HG03571 (cell line): ENCODE results near the gene PPFIA2.
A peak's percentile ranks its signal among the peaks of the same experiment; 100 is the strongest.

ENCODE experiments used
- ATAC-seq: cut with Tn5 transposase; IDR thresholded peaks from one replicate; pipeline ENCODE4 v1.9.1; 2021; ENCODE audit not compliant: unreplicated experiment

PPFIA2 gene

GRCh38 chr12:81360916-81361315 is 398.2 kb downstream of the PPFIA2 start:
- ATAC-seq = no peak

- no peak for ATAC-seq
Observed at GRCh38 chr12:81359736-81360135, 399.4 kb downstream of the PPFIA2 start.

GRCh38 chr12:81354327-81354932 is 404.7 kb downstream of the PPFIA2 start:
- no peak for ATAC-seq

- ATAC-seq = no peak
Observed at GRCh38 chr12:81350309-81350708, 408.8 kb downstream of the PPFIA2 start.

GRCh38 chr12:81347404-81347803 is 411.7 kb downstream of the PPFIA2 start:
- no peak for ATAC-seq

- ATAC-seq = no peak
Observed at GRCh38 chr12:81340910-81341309, 418.2 kb downstream of the PPFIA2 start.

- no peak for ATAC-seq
Observed at GRCh38 chr12:81339071-81339470, 420.1 kb downstream of the PPFIA2 start.

GRCh38 chr12:81337886-81338285 is 421.3 kb downstream of the PPFIA2 start:
- ATAC-seq = no peak

GRCh38 chr12:81333812-81334211 is 425.3 kb downstream of the PPFIA2 start:
- ATAC-seq = no peak

GRCh38 chr12:81332054-81332453 is 427.1 kb downstream of the PPFIA2 start:
- no peak for ATAC-seq

- ATAC-seq = no peak
Observed at GRCh38 chr12:81330480-81330879, 428.7 kb downstream of the PPFIA2 start.

GRCh38 chr12:81329085-81329484 is 430.1 kb downstream of the PPFIA2 start:
- peak; percentile 66 for ATAC-seq

- ATAC-seq = no peak
Observed at GRCh38 chr12:81327425-81327824, 431.7 kb downstream of the PPFIA2 start.

GRCh38 chr12:81325086-81325485 is 434.1 kb downstream of the PPFIA2 start:
- ATAC-seq = no peak

- ATAC-seq = no peak
Observed at GRCh38 chr12:81314903-81315531, 444.1 kb downstream of the PPFIA2 start.

- no peak for ATAC-seq
Observed at GRCh38 chr12:81303935-81304334, 455.2 kb downstream of the PPFIA2 start.

- ATAC-seq = no peak
Observed at GRCh38 chr12:81300454-81300853, 458.7 kb downstream of the PPFIA2 start.

GRCh38 chr12:81297601-81298000 is 461.5 kb downstream of the PPFIA2 start:
- no peak for ATAC-seq

- no peak for ATAC-seq
Observed at GRCh38 chr12:81296556-81297305, 462.4 kb downstream of the PPFIA2 start.

- ATAC-seq = no peak
Observed at GRCh38 chr12:81295251-81295650, 463.9 kb downstream of the PPFIA2 start.

- no peak for ATAC-seq
Observed at GRCh38 chr12:81294325-81295190, 464.6 kb downstream of the PPFIA2 start.
